ENCODE data around the gene CD160. TPM values are rescaled to one million over a fixed set of nuclear protein-coding genes. Genes with fewer than 3 reads are reported as not detected.

CD160 gene
- total RNA-seq, 1 experiment from 2014 or later, result not detected

DNA sequence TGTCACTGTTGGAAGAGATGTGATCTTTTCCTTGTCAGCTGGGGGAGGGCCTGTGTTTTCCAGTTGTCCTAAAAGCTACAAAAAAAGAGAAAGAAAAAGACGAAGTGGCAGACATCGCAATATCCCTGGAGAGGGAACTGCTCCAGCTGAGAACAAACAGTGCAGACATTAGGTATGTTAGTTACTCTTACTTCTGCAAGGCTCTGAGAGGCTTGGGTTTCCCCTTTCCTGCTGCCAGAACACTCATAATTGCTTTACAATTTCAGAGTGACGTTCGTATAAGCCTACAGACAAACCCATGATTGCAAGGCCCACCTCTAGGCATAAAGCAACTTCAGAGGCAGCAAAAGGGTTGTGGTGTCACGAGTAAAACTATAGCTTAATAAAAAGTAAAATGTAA, 31.1 kb downstream of the CD160 start:
- H3K9me3 ChIP-seq (ENCODE audit: insufficient read depth, low read depth), result no peaks in the 10 kb centered on the region
- no peaks in the 10 kb centered on the region for H3K79me2 ChIP-seq (ENCODE audit: low read depth)
- H3F3A ChIP-seq (ENCODE audit: insufficient read depth, low read depth), result 0 out of 2 replicates have a peak, but pooled peaks cover 4% of the 10 kb centered on the region
- no peak overlapping the region for H3K4me2 ChIP-seq
- no peak for DNase-seq
- intact Hi-C loops (cut with micrococcal nuclease; ENCODE audit: unreplicated experiment), result no loop called here
- H3K9me2 ChIP-seq (ENCODE audit: insufficient read depth), result no peaks in the 10 kb centered on the region
- no TSS peak for BruUV-seq (replicated peaks)
- H3K4me3 ChIP-seq, result no peak overlapping the region
- POLR2A ChIA-PET (ENCODE audit: unreplicated experiment), result no interaction called here
- CTCF ChIA-PET, result no interaction called here
- no peak overlapping the region for H3K27ac ChIP-seq
- no peaks in the 10 kb centered on the region for H3K27me3 ChIP-seq (ENCODE audit: insufficient read depth, low read depth)
- H2AFZ ChIP-seq, result no peak overlapping the region
- TF ChIP-seq EZH2 (IDR thresholded peaks at IDR 0.05; ENCODE audit: low read depth), result no peak
- TF ChIP-seq, protein P1, sequence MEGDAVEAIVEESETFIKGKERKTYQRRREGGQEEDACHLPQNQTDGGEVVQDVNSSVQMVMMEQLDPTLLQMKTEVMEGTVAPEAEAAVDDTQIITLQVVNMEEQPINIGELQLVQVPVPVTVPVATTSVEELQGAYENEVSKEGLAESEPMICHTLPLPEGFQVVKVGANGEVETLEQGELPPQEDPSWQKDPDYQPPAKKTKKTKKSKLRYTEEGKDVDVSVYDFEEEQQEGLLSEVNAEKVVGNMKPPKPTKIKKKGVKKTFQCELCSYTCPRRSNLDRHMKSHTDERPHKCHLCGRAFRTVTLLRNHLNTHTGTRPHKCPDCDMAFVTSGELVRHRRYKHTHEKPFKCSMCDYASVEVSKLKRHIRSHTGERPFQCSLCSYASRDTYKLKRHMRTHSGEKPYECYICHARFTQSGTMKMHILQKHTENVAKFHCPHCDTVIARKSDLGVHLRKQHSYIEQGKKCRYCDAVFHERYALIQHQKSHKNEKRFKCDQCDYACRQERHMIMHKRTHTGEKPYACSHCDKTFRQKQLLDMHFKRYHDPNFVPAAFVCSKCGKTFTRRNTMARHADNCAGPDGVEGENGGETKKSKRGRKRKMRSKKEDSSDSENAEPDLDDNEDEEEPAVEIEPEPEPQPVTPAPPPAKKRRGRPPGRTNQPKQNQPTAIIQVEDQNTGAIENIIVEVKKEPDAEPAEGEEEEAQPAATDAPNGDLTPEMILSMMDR (conservative IDR thresholded peaks at IDR 0.05), result no peak
- peaks cover 3% of the 10 kb centered on the region; the same call in 1 of the 2 replicates for H3K36me3 ChIP-seq (ENCODE audit: low read depth)
- H3K4me1 ChIP-seq (replicated peaks; ENCODE audit: insufficient read depth), result no peaks in the 10 kb centered on the region
- H4K20me1 ChIP-seq (ENCODE audit: insufficient read depth), result no peaks in the 10 kb centered on the region

DNA sequence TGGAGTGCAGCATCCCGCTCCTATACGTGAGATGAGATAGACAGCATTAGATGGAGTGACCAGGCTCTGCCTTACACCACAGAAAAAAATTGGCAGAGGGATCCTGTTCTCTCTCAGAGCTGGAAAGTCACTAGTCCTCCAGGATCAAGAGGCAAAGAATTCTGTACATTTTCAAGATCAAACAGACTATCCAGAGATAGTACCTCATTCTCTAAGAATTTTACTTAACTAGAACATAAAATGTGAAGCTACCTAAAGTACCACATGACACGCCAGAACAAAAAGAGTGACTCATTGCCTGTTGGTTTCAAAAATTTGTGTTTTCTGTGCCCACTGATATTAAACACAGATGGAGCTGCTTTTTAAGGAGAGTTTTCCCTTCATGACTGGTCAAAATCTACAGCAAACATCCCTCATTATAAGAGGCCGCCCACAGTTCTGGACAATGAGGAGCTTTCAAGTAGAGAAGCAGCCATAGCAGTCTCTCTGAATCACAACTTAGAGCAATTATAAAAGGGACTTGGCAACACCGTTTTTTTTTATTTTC, 32.3 kb downstream of the CD160 start:
- POLR2A ChIA-PET (ENCODE audit: unreplicated experiment), result interaction anchor here (0.7 kb wide), 1 partner anchor 74 kb away, joined by 3 read pairs; no protein-coding TSS in a partner anchor
- DNase-seq, result no peak
- H3K4me1 ChIP-seq (replicated peaks; ENCODE audit: insufficient read depth), result no peaks in the 10 kb centered on the region
- CTCF ChIA-PET, result interaction anchor here (0.6 kb wide), 2 partner anchors 255 to 256 kb away, joined by 3 read pairs; no protein-coding TSS in a partner anchor
- no peak overlapping the region for H3K27ac ChIP-seq
- no peaks in the 10 kb centered on the region for H3K27me3 ChIP-seq (ENCODE audit: insufficient read depth, low read depth)
- no peaks in the 10 kb centered on the region for H4K20me1 ChIP-seq (ENCODE audit: insufficient read depth)
- no peak overlapping the region for H3K4me2 ChIP-seq
- no TSS peak for BruUV-seq (replicated peaks)
- no peaks in the 10 kb centered on the region for H3K9me3 ChIP-seq (ENCODE audit: insufficient read depth, low read depth)
- no peak overlapping the region for H2AFZ ChIP-seq
- no peaks in the 10 kb centered on the region for H3K79me2 ChIP-seq (ENCODE audit: low read depth)
- no peak for TF ChIP-seq EZH2 (IDR thresholded peaks at IDR 0.05; ENCODE audit: low read depth)
- TF ChIP-seq, protein P1 (conservative IDR thresholded peaks at IDR 0.05), result no peak
- H3K9me2 ChIP-seq (ENCODE audit: insufficient read depth), result no peaks in the 10 kb centered on the region
- 0 out of 2 replicates have a peak, but pooled peaks cover 4% of the 10 kb centered on the region for H3F3A ChIP-seq (ENCODE audit: insufficient read depth, low read depth)
- peaks cover 3% of the 10 kb centered on the region; the same call in 1 of the 2 replicates for H3K36me3 ChIP-seq (ENCODE audit: low read depth)
- intact Hi-C loops (cut with micrococcal nuclease; ENCODE audit: unreplicated experiment), result no loop called here
- H3K4me3 ChIP-seq, result no peak overlapping the region

DNA sequence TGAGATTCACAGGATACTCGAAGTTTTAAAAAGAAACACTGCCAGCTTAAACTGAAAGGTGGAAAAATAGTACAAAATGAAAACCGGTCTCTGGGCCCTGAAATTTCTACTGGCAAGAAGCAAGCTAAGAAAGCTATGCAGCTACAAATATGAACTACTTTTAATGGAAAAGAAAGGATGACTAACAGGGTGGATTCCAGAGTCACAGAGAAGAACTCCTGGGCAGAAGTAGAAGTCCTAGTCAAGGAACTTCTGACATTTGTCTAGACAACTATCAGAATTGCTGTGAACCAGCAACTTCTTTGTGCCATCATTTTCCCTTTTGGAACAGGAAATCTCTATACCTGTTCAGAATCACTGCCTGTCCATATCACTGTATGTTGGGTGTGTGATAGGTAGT, 38.1 kb downstream of the CD160 start:
- H3K4me3 ChIP-seq, result no peak overlapping the region
- no peaks in the 10 kb centered on the region for H3K4me1 ChIP-seq (replicated peaks; ENCODE audit: insufficient read depth)
- H3K27ac ChIP-seq, result no peak overlapping the region
- no peaks in the 10 kb centered on the region for H3K79me2 ChIP-seq (ENCODE audit: low read depth)
- H3F3A ChIP-seq (ENCODE audit: insufficient read depth, low read depth), result no peaks in the 10 kb centered on the region
- H3K36me3 ChIP-seq (ENCODE audit: low read depth), result peaks cover 13% of the 10 kb centered on the region
- H3K4me2 ChIP-seq, result no peak overlapping the region
- peaks cover 6% of the 10 kb centered on the region; the same call in 1 of the 2 replicates for H3K9me3 ChIP-seq (ENCODE audit: insufficient read depth, low read depth)
- TF ChIP-seq, protein P1 (conservative IDR thresholded peaks at IDR 0.05), result no peak
- TF ChIP-seq EZH2 (IDR thresholded peaks at IDR 0.05; ENCODE audit: low read depth), result no peak
- no peak for DNase-seq
- intact Hi-C loops (cut with micrococcal nuclease; ENCODE audit: unreplicated experiment), result no loop called here
- no TSS peak for BruUV-seq (replicated peaks)
- ChIA-PET CTCF (no interaction called here), POLR2A (ENCODE audit: unreplicated experiment) (no interaction called here)
- no peaks in the 10 kb centered on the region for H3K9me2 ChIP-seq (ENCODE audit: insufficient read depth)
- H3K27me3 ChIP-seq (ENCODE audit: insufficient read depth, low read depth), result no peaks in the 10 kb centered on the region
- no peaks in the 10 kb centered on the region for H4K20me1 ChIP-seq (ENCODE audit: insufficient read depth)
- no peak overlapping the region for H2AFZ ChIP-seq
